AG20443 (cell line): Measurements from ENCODE around the gene MRAS.
A peak's percentile ranks its signal among the peaks of the same experiment; 100 is the strongest.
"Not testable (repeated sequence)": the region's sequence is repeated elsewhere in the genome, so short reads cannot be mapped to it uniquely, and the experiment has no call there.

Experiments used
- DNase-seq: peaks from one replicate; pipeline ENCODE4 v3.0.0; 2012; ENCODE audit warnings: low spot score, mixed read lengths

The MRAS gene

GRCh38 chr3:138367326-138367850, 19.0 kb downstream of the MRAS start:
- no peak for DNase-seq

- peak; percentile 91 for DNase-seq
Measured at GRCh38 chr3:138367911-138368310, 19.5 kb downstream of the MRAS start.

- DNase-seq: no peak
Measured at GRCh38 chr3:138369151-138369900, 20.9 kb downstream of the MRAS start.

GRCh38 chr3:138370321-138370720, 21.9 kb downstream of the MRAS start:
- no peak for DNase-seq

GRCh38 chr3:138371070-138371965, 22.9 kb downstream of the MRAS start:
- no peak for DNase-seq

GRCh38 chr3:138373087-138373735, 24.8 kb downstream of the MRAS start:
- no peak for DNase-seq

GRCh38 chr3:138373736-138374094, 25.3 kb downstream of the MRAS start:
- no peak for DNase-seq

GRCh38 chr3:138374573-138375134, 26.3 kb downstream of the MRAS start:
- DNase-seq: no peak

GRCh38 chr3:138375447-138375846, 27.1 kb downstream of the MRAS start:
- no peak for DNase-seq

GRCh38 chr3:138376663-138377062, 28.3 kb downstream of the MRAS start:
- DNase-seq: no peak

GRCh38 chr3:138377212-138377611, 28.8 kb downstream of the MRAS start:
- DNase-seq: not testable (repeated sequence)

- DNase-seq: no peak
Measured at GRCh38 chr3:138377804-138378203, 29.4 kb downstream of the MRAS start.

- no peak for DNase-seq
Measured at GRCh38 chr3:138378331-138378730, 30.0 kb downstream of the MRAS start.

GRCh38 chr3:138378990-138379389, 30.6 kb downstream of the MRAS start:
- DNase-seq: no peak

GRCh38 chr3:138381413-138381901, 33.1 kb downstream of the MRAS start:
- DNase-seq: peak; percentile 32

GRCh38 chr3:138381950-138382715, 33.8 kb downstream of the MRAS start:
- peak; percentile 81 for DNase-seq

GRCh38 chr3:138383715-138384465, 35.5 kb downstream of the MRAS start:
- no peak for DNase-seq

- DNase-seq: no peak
Measured at GRCh38 chr3:138384531-138384930, 36.2 kb downstream of the MRAS start.

GRCh38 chr3:138384976-138385375, 36.6 kb downstream of the MRAS start:
- no peak for DNase-seq

- DNase-seq: no peak
Measured at GRCh38 chr3:138389144-138389601, 40.8 kb downstream of the MRAS start.
